Ovary (tissue), 9 donors: Measurements from ENCODE around the gene TNFAIP6. TPM values are rescaled to one million over a fixed set of nuclear protein-coding genes. Genes with fewer than 3 reads are reported as not detected.

ENCODE experiments used
- DNase-seq, 5 donors: peaks; one replicate each; pipeline ENCODE4 v3.0.0-alpha.2; 2019 to 2020
- H3K27ac ChIP-seq, 2 donors: fragments of 200-600 bp; one replicate each; pipeline versions ENCODE4 v1.5.1 to v1.8.0; 2019 to 2022
- H3K27me3 ChIP-seq: fragments of 200-600 bp; one replicate; pipeline ENCODE4 v1.8.0; 2022
- H3K36me3 ChIP-seq: fragments of 200-600 bp; sonication (generic); one replicate; pipeline ENCODE4 v1.5.1; 2019
- H3K4me1 ChIP-seq: one replicate; pipeline ENCODE4 v1.8.1; 2013; ENCODE audit warnings: mild to moderate bottlenecking, moderate library complexity; ENCODE audit not compliant: insufficient read depth
- H3K4me3 ChIP-seq: fragments of 200-600 bp; sonication (generic); one replicate; pipeline ENCODE4 v1.5.1; 2017
- H3K9me3 ChIP-seq, 2 donors: fragments of 200-600 bp in 1 of 2; sonication (generic) in 1 of 2; one replicate each; pipeline versions ENCODE4 v1.5.1 to v1.8.1; 2013 to 2019; ENCODE audit warnings: mild to moderate bottlenecking in 1 of 2, moderate library complexity in 1 of 2
- CTCF ChIP-seq, 3 donors: fragments of 450-650 bp in 2 of 3; fragments of 200-600 bp in 1 of 3; IDR thresholded peaks; one replicate each; pipeline versions ENCODE4 v1.5.1 to v1.8.0; 2016 to 2022; ENCODE audit warnings: antibody characterized with exemption in 3 of 3, mild to moderate bottlenecking in 1 of 3
- EP300 ChIP-seq: sonication (generic); formaldehyde crosslinking; IDR thresholded peaks from one replicate; pipeline ENCODE4 v1.6.1; 2017; ENCODE audit warnings: antibody characterized with exemption
- POLR2A ChIP-seq: fragments of 450-650 bp; IDR thresholded peaks from one replicate; pipeline ENCODE4 v1.6.1; 2017; ENCODE audit warnings: antibody characterized with exemption, mild to moderate bottlenecking, moderate library complexity
- WGBS, 3 donors: extraction: QIAGEN DNeasy Blood & Tissue Kit in 1 of 3; methylation state at CpG; one replicate each; pipeline versions ENCODE4 v1.1.5 to v1.1.7; 2013 to 2017; 5-methylcytosine and 5-hydroxymethylcytosine counted together
- intact Hi-C, 4 donors: fragments of 100-400 bp; cut with DNase I; formaldehyde crosslinking; loops; one replicate each; pipeline versions ENCODE4 v1.11.0 to v1.15.1; 2022 to 2023
- polyA plus RNA-seq, 2 donors: library from polyadenylated mRNA; stranded (reverse); fragments of 200-250 nt in 1 of 2; fragments of 350-450 nt in 1 of 2; fragmentation: Illumina TruSeq in 1 of 2; extraction: RNeasy Lipid Tissue Mini Kit (QIAGEN cat#74804) in 1 of 2; gene quantifications; one replicate each; pipeline ENCODE4 v1.2.3, GENCODE V29; 2013 to 2014
- total RNA-seq, 7 donors: library from RNA; depleted of rRNA in 2 of 7; stranded (reverse); fragments of >200 nt in 2 of 7; fragmentation: NEBNext Ultra II Directional in 3 of 7; extraction: Animal tissue kit (Norgen Biotek cat#: 25700) in 3 of 7; gene quantifications; one replicate each; pipeline versions ENCODE4 v1.1.0 to v1.2.4, GENCODE V29; 2016 to 2023
- donor health status: DM: no; HTN: no; CAD: no; lungs with moderate emphysema.
- donor health status: DM: no; HTN: no; CAD: no.
- donor health status: Bipolar disorder and iron deficiency.
- donor health status: DM: yes; HTN: yes; CAD: no.
- donor health status: DM: no; HTN: no; CAD: no.
- donor health status: DM: yes; HTN: yes; CAD: no.

The TNFAIP6 gene
- total and polyA plus RNA-seq, 9 donors, result 0.20 to 1.0 (median 0.28) TPM; not detected in 3

- TF ChIP-seq CTCF (IDR thresholded peaks at IDR 0.05) (no peak), EP300 (no peak), POLR2A (no peak)
Measured at GRCh38 chr2:151358166-151358970, 976 bp downstream of the TNFAIP6 start.

GRCh38 chr2:151359768-151360461 lies 2.5 kb downstream of the TNFAIP6 start:
- TF ChIP-seq POLR2A (no peak), EP300 (no peak), CTCF (IDR thresholded peaks at IDR 0.05) (no peak)
- no peaks in the 10 kb centered on the region for H3K9me3 ChIP-seq
- H3K4me1 ChIP-seq, result no peaks in the 10 kb centered on the region
- H3K36me3 ChIP-seq, result no peaks in the 10 kb centered on the region
- no peak overlapping the region for H3K4me3 ChIP-seq
- no peak overlapping the region for H3K27ac ChIP-seq
- WGBS, 3 donors, result 88 to 93% (median 89%) methylated on average over 4 of the region's 4 CpGs
- intact Hi-C loops, result no loop called here
- DNase-seq, result no peak
- no peaks in the 10 kb centered on the region for H3K27me3 ChIP-seq

More at GRCh38 chr2:151358166-151358970, 976 bp downstream of the TNFAIP6 start:
- intact Hi-C loops, result no loop called here
- H3K4me1 ChIP-seq, result no peaks in the 10 kb centered on the region
- H3K36me3 ChIP-seq, result no peaks in the 10 kb centered on the region
- 94 to 97% (median 94%) methylated on average over 4 of the region's 4 CpGs for WGBS, 3 donors
- no peaks in the 10 kb centered on the region for H3K27me3 ChIP-seq
- no peak for DNase-seq
- H3K9me3 ChIP-seq, result no peaks in the 10 kb centered on the region
- H3K4me3 ChIP-seq, result no peak overlapping the region
- H3K27ac ChIP-seq, result no peak overlapping the region

- no peak for DNase-seq
- Histone ChIP-seq H3K9me3 (no peaks in the 10 kb centered on the region), H3K4me3 (no peak overlapping the region), H3K27ac (no peak overlapping the region), H3K36me3 (no peaks in the 10 kb centered on the region), H3K27me3 (no peaks in the 10 kb centered on the region), H3K4me1 (no peaks in the 10 kb centered on the region)
- intact Hi-C loops, result no loop called here
- WGBS, 3 donors, result 65 to 87% (median 85%) methylated on average over 3 of the region's 3 CpGs
- TF ChIP-seq CTCF (IDR thresholded peaks at IDR 0.05) (no peak), POLR2A (no peak), EP300 (no peak)
Measured at GRCh38 chr2:151361674-151362370, 4.4 kb downstream of the TNFAIP6 start.

- TF ChIP-seq CTCF (IDR thresholded peaks at IDR 0.05) (no peak), EP300 (no peak), POLR2A (no peak)
- H3K27me3 ChIP-seq, result no peaks in the 10 kb centered on the region
- 79 to 87% (median 85%) methylated on average over 8 of the region's 8 CpGs for WGBS, 3 donors
- intact Hi-C loops, result no loop called here
- no peaks in the 10 kb centered on the region for H3K9me3 ChIP-seq
- no peak for DNase-seq
- H3K4me1 ChIP-seq, result no peaks in the 10 kb centered on the region
- no peaks in the 10 kb centered on the region for H3K36me3 ChIP-seq
- no peak overlapping the region for H3K27ac ChIP-seq
- no peak overlapping the region for H3K4me3 ChIP-seq
Measured at GRCh38 chr2:151363709-151364108, 6.3 kb downstream of the TNFAIP6 start.
